A549 (cell line): ENCODE results near the gene GNAL. TPM values are rescaled to one million over a fixed set of nuclear protein-coding genes. Genes with fewer than 3 reads are reported as not detected.
A peak's percentile ranks its signal among the peaks of the same experiment; 100 is the strongest.

Experiments used
- ATAC-seq, 2 experiments: fragments of 200-7000 bp in 1 of 2; fragments of >200 bp in 1 of 2; cut with Nextera tagmentation in 1 of 2; cut with Tn5 transposase in 1 of 2; 3 replicates each; pipeline versions ENCODE4 v1.8.0 to v1.9.1; 2018 to 2020; ENCODE audit warnings: mild to moderate bottlenecking in 1 of 2, moderate library complexity in 1 of 2
- CTCF ChIA-PET: fragments of 300-600 bp; sonication (Branson Sonifier 250); formaldehyde crosslinking; extraction: SDS; loops from one replicate; lab custom pipeline; 2021; ENCODE audit warnings: antibody characterized with exemption, inconsistent platforms; lab: Yijun Ruan, JAX
- POLR2A ChIA-PET: fragments of 350-600 bp; formaldehyde crosslinking; extraction: SDS; loops from one replicate; lab custom pipeline; 2021; ENCODE audit warnings: antibody characterized with exemption, inconsistent platforms; lab: Yijun Ruan, JAX
- DNase-seq, 2 experiments: peaks; one replicate each; pipeline versions ENCODE4 v3.0.0 to v3.0.0-alpha.2; 2011 to 2016; ENCODE audit warnings: low read depth in 1 of 2, low spot score in 1 of 2
- FAIRE-seq: peaks from 2 replicates; lab custom pipeline; 2011; peaks lifted over from hg19 to GRCh38; lab: Jason Lieb, UNC
- H3K27ac ChIP-seq, 2 experiments: fragments of >200 bp; sonication (Bioruptor Twin); formaldehyde crosslinking; 3 replicates each; pipeline ENCODE4 v1.5.1; 2016 to 2017
- H3K4me1 ChIP-seq: fragments of >200 bp; sonication (Bioruptor Twin); formaldehyde crosslinking; 3 replicates; pipeline ENCODE4 v1.6.1; 2016
- H3K4me2 ChIP-seq: fragments of >200 bp; sonication (Bioruptor Twin); formaldehyde crosslinking; 3 replicates; pipeline ENCODE4 v1.6.1; 2016
- H3K4me3 ChIP-seq: fragments of >200 bp; sonication (Bioruptor Twin); formaldehyde crosslinking; 3 replicates; pipeline ENCODE4 v1.5.1; 2016
- H3K9me3 ChIP-seq: fragments of >200 bp; sonication (Bioruptor Twin); formaldehyde crosslinking; 3 replicates; pipeline ENCODE4 v1.6.1; 2016
- ATOH8 ChIP-seq: fragments of 250-450 bp; sonication (Bioruptor Pico); IDR thresholded peaks from 2 replicates; pipeline ENCODE4 v1.5.0; 2020; ENCODE audit warnings: low read depth, mild to moderate bottlenecking, moderate library complexity
- BCL3 ChIP-seq: fragments of >200 bp; sonication (Bioruptor Twin); formaldehyde crosslinking; IDR thresholded peaks from 3 replicates; pipeline ENCODE4 v1.6.1; 2016
- CHD4 ChIP-seq: fragments of 200-600 bp; sonication (generic); IDR thresholded peaks from 2 replicates; pipeline ENCODE4 v1.6.1; 2016; ENCODE audit warnings: antibody characterized with exemption, mild to moderate bottlenecking, borderline replicate concordance
- CTCF ChIP-seq: fragments of >200 bp; sonication (Bioruptor Twin); formaldehyde crosslinking; IDR thresholded peaks from 3 replicates; pipeline ENCODE4 v1.5.1; 2016
- EHF ChIP-seq: fragments of 250-450 bp; sonication (Bioruptor Pico); IDR thresholded peaks from 2 replicates; pipeline ENCODE4 v1.5.0; 2020; ENCODE audit warnings: mild to moderate bottlenecking
- FOSL2 ChIP-seq, 2 experiments: fragments of 450-650 bp in 1 of 2; fragments of >200 bp in 1 of 2; sonication (Bioruptor Twin) in 1 of 2; formaldehyde crosslinking; IDR thresholded peaks; 2 replicates each; pipeline versions ENCODE4 v1.5.0 to v1.6.1; 2016 to 2020; ENCODE audit warnings: mild to moderate bottlenecking in 1 of 2, moderate library complexity in 1 of 2
- FOXS1 ChIP-seq: fragments of 250-450 bp; sonication (Bioruptor Pico); IDR thresholded peaks from 2 replicates; pipeline ENCODE4 v1.5.0; 2020; ENCODE audit warnings: mild to moderate bottlenecking, moderate library complexity
- HEYL ChIP-seq: fragments of 250-450 bp; sonication (Bioruptor Pico); IDR thresholded peaks from 2 replicates; pipeline ENCODE4 v1.8.0; 2021; ENCODE audit warnings: mild to moderate bottlenecking, moderate library complexity
- HMGXB4 ChIP-seq: fragments of 250-450 bp; sonication (Bioruptor Pico); IDR thresholded peaks from 2 replicates; pipeline ENCODE4 v1.5.0; 2021; ENCODE audit warnings: mild to moderate bottlenecking, moderate library complexity, borderline replicate concordance
- HOXB5 ChIP-seq: fragments of 250-450 bp; sonication (Bioruptor Pico); IDR thresholded peaks from 2 replicates; pipeline ENCODE4 v1.5.0; 2020; ENCODE audit warnings: mild to moderate bottlenecking, moderate library complexity
- JUN ChIP-seq, 2 experiments: fragments of >200 bp; sonication (Bioruptor Twin); formaldehyde crosslinking; IDR thresholded peaks; 2 replicates in 1 of 2; 3 replicates in 1 of 2; pipeline ENCODE4 v1.6.1; 2016 to 2017
- JUNB ChIP-seq: fragments of >200 bp; sonication (Bioruptor Twin); formaldehyde crosslinking; IDR thresholded peaks from 2 replicates; pipeline ENCODE4 v1.6.1; 2016
- MAX ChIP-seq: IDR thresholded peaks from 2 replicates; pipeline ENCODE4 v1.6.1; 2012
- MAZ ChIP-seq: fragments of 150-350 bp; IDR thresholded peaks from 2 replicates; pipeline ENCODE4 v1.6.1; 2014; ENCODE audit warnings: antibody characterized with exemption, low read depth, low read length, borderline replicate concordance
- MYC ChIP-seq: IDR thresholded peaks from 2 replicates; pipeline ENCODE4 v1.6.1; 2012; ENCODE audit warnings: mild to moderate bottlenecking, inconsistent platforms, low read length, improper control_type of control experiment, borderline replicate concordance
- PHF8 ChIP-seq: fragments of 200-600 bp; sonication (generic); IDR thresholded peaks from 2 replicates; pipeline ENCODE4 v1.6.1; 2016; ENCODE audit warnings: low read depth, mild to moderate bottlenecking, antibody characterized with exemption, moderate library complexity, borderline replicate concordance
- POLR2A ChIP-seq: IDR thresholded peaks from 2 replicates; pipeline ENCODE4 v1.6.1; 2012; ENCODE audit warnings: mild to moderate bottlenecking, low read length
- RAD21 ChIP-seq, 2 experiments: fragments of >200 bp in 1 of 2; sonication (Bioruptor Twin) in 1 of 2; formaldehyde crosslinking in 1 of 2; IDR thresholded peaks in 1 of 2; conservative IDR thresholded peaks in 1 of 2; 2 replicates in 1 of 2; 3 replicates in 1 of 2; pipeline ENCODE4 v1.6.1; 2012 to 2018; ENCODE audit warnings: inconsistent platforms in 1 of 2
- RCOR1 ChIP-seq: fragments of 150-350 bp; IDR thresholded peaks from 2 replicates; pipeline ENCODE4 v1.6.1; 2014; ENCODE audit warnings: antibody characterized with exemption, low read length, low read depth
- RNF2 ChIP-seq: fragments of 200-600 bp; sonication (generic); IDR thresholded peaks from 2 replicates; pipeline ENCODE4 v1.6.1; 2016; ENCODE audit warnings: low read depth, mild to moderate bottlenecking, antibody characterized with exemption, moderate library complexity, borderline replicate concordance
- SMC3 ChIP-seq: fragments of >200 bp; sonication (Bioruptor Twin); formaldehyde crosslinking; IDR thresholded peaks from 3 replicates; pipeline ENCODE4 v1.6.1; 2018; ENCODE audit warnings: inconsistent platforms
- ZC3H11A ChIP-seq: fragments of 450-650 bp; IDR thresholded peaks from 2 replicates; pipeline ENCODE4 v1.6.1; 2014; ENCODE audit warnings: antibody characterized with exemption, mild to moderate bottlenecking
- ZNF302 ChIP-seq: fragments of 250-450 bp; sonication (Bioruptor Pico); IDR thresholded peaks from 2 replicates; pipeline ENCODE4 v1.9.0; 2021; ENCODE audit warnings: inconsistent platforms, mild to moderate bottlenecking, moderate library complexity
- ZSCAN20 ChIP-seq: fragments of 250-450 bp; sonication (Bioruptor Pico); IDR thresholded peaks from 2 replicates; pipeline ENCODE4 v1.8.0; 2022; ENCODE audit warnings: mild to moderate bottlenecking, moderate library complexity
- WGBS: methylation state at CpG from one replicate; pipeline ENCODE4 v1.1.6; 2017; ENCODE audit errors: missing lambda C conversion rate; 5-methylcytosine and 5-hydroxymethylcytosine counted together
- polyA plus RNA-seq, 4 experiments: library from polyadenylated mRNA; depleted of rRNA in 3 of 4; stranded (reverse); fragments of >200 nt; fragmentation: RNase III in 1 of 4; extraction: RNeasy Plus Mini Kit Qiagen cat#74134 plus additional on column Dnase treatment in 1 of 4; gene quantifications; 2 replicates in 3 of 4; 3 replicates in 1 of 4; pipeline ENCODE4 v1.2.3, GENCODE V29; 2011 to 2017

The GNAL gene
- polyA plus RNA-seq, 2 of the 4 experiments (the other 2 are of a cell fraction) = 5.1 to 12.9 TPM

GRCh38 chr18:11653521-11653920 lies 35.5 kb upstream of the GNAL start:
- Histone ChIP-seq H3K4me2 (no peak overlapping the region), H3K9me3 (peaks cover 7% of the 10 kb centered on the region; the same call in 1 of the 3 replicates), H3K4me3 (no peak overlapping the region), H3K4me1 (no peaks in the 10 kb centered on the region), H3K27ac (no peak overlapping the region)
- FAIRE-seq = no peak
- CTCF ChIA-PET = interaction anchor here (1.0 to 6.3 kb wide), 5 partner anchors 12 to 342 kb away, joined by 3 to 64 read pairs (median 4); no protein-coding TSS in a partner anchor
- POLR2A ChIA-PET = no interaction called here
- no peak for ATAC-seq
- no peak for TF ChIP-seq FOXS1 (CRISPR knock-in tag)
- TF ChIP-seq JUNB = no peak
- no peak for TF ChIP-seq HEYL (CRISPR knock-in tag)
- no peak for TF ChIP-seq FOSL2 (IDR thresholded peaks at IDR 0.05)
- no peak for TF ChIP-seq FOSL2 (CRISPR knock-in tag; IDR thresholded peaks at IDR 0.05)
- TF ChIP-seq HOXB5 (CRISPR knock-in tag) = no peak
- TF ChIP-seq MAX = no peak
- no peak for TF ChIP-seq PHF8
- TF ChIP-seq HMGXB4 (CRISPR knock-in tag) = no peak
- no peak for TF ChIP-seq BCL3
- TF ChIP-seq ZNF302 (CRISPR knock-in tag) = no peak
- no peak for TF ChIP-seq EHF (CRISPR knock-in tag)
- TF ChIP-seq JUN (IDR thresholded peaks at IDR 0.05) = no peak
- no peak for TF ChIP-seq CHD4
- TF ChIP-seq POLR2A = no peak
- no peak for TF ChIP-seq RNF2
- no peak for TF ChIP-seq ZC3H11A
- TF ChIP-seq CTCF = no peak
- TF ChIP-seq MAZ = no peak
- no peak for TF ChIP-seq ZSCAN20 (CRISPR knock-in tag)
- 84% methylated on average over 10 of the region's 10 CpGs for WGBS
- no peak for DNase-seq

GRCh38 chr18:11654736-11655605 lies 34.1 kb upstream of the GNAL start:
- 27% methylated on average over 28 of the region's 32 CpGs for WGBS
- CTCF ChIA-PET = interaction anchor here (0.6 to 6.3 kb wide), 36 partner anchors 9 to 581 kb away, joined by 3 to 64 read pairs (median 5); partner anchors contain the start of gene GNAL
- DNase-seq = peak; percentile 37 to 65
- 0 out of 3 replicates have a peak overlapping the region, but pooled peaks have one; percentile 29 for H3K4me3 ChIP-seq
- H3K27ac ChIP-seq = 0 out of 6 replicates have a peak overlapping the region, but pooled peaks of 1 of the 2 experiments have one; percentile 18
- peak overlapping the region; percentile 73 for H3K4me2 ChIP-seq
- FAIRE-seq = no peak
- H3K4me1 ChIP-seq = no peaks in the 10 kb centered on the region
- POLR2A ChIA-PET = no interaction called here
- peak; percentile 88 to 93 for ATAC-seq
- peak; percentile 76 to 84 for TF ChIP-seq RAD21 (conservative IDR thresholded peaks at IDR 0.05 in 1 of 2, IDR thresholded peaks at IDR 0.05 in 1 of 2)
- TF ChIP-seq RCOR1 = no peak
- peak; percentile 74 for TF ChIP-seq SMC3
- TF ChIP-seq CTCF = peak; percentile 78
- no peak for TF ChIP-seq ATOH8 (CRISPR knock-in tag)
- TF ChIP-seq MYC = no peak
- peaks cover 4% of the 10 kb centered on the region; the same call in 1 of the 3 replicates for H3K9me3 ChIP-seq
